ENCODE results near the gene ZWILCH. TPM values are rescaled to one million over a fixed set of nuclear protein-coding genes. Genes with fewer than 3 reads are reported as not detected.
"Not testable (repeated sequence)": the region's sequence is repeated elsewhere in the genome, so short reads cannot be mapped to it uniquely, and the experiment has no call there.

ZWILCH gene
- total and polyA plus RNA-seq, 8 donors, result 8.6 to 32.2 (median 25.0) TPM

- no peaks in the 10 kb centered on the region for H3K9me3 ChIP-seq
- H3K27me3 ChIP-seq, result no peaks in the 10 kb centered on the region
Observed at GRCh38 chr15:66588537-66588936, 83.4 kb downstream of the ZWILCH start.

GRCh38 chr15:66588971-66589370 is 83.8 kb downstream of the ZWILCH start:
- no peaks in the 10 kb centered on the region for H3K36me3 ChIP-seq
- no peaks in the 10 kb centered on the region for H3K9me3 ChIP-seq
- intact Hi-C loops (cut with DNase I), result no loop called here
- ATAC-seq, result no peak
- H3K4me3 ChIP-seq, result no peak overlapping the region
- TF ChIP-seq CTCF (IDR thresholded peaks at IDR 0.05), result no peak
- H3K27me3 ChIP-seq, result no peaks in the 10 kb centered on the region
- no peak for DNase-seq
- H3K27ac ChIP-seq, result no peak overlapping the region
- H3K4me1 ChIP-seq, result peaks cover 0 to 3% of the 10 kb centered on the region in 2 donors

More at GRCh38 chr15:66588537-66588936, 83.4 kb downstream of the ZWILCH start:
- intact Hi-C loops (cut with DNase I), result no loop called here
- Histone ChIP-seq H3K27ac (no peak overlapping the region), H3K36me3 (no peaks in the 10 kb centered on the region), H3K4me3 (no peak overlapping the region), H3K4me1 (peaks cover 0 to 3% of the 10 kb centered on the region in 2 donors)
- DNase-seq (no peak), ATAC-seq (no peak)
- TF ChIP-seq CTCF (IDR thresholded peaks at IDR 0.05), result no peak

GRCh38 chr15:66589429-66589828 is 84.3 kb downstream of the ZWILCH start:
- DNase-seq; H3K27ac ChIP-seq; ATAC-seq; H3K36me3 ChIP-seq; H3K9me3 ChIP-seq; H3K4me3 ChIP-seq; H3K27me3 ChIP-seq; intact Hi-C loops (cut with DNase I); H3K4me1 ChIP-seq: not testable (repeated sequence)

- no peak for DNase-seq
- no peak for ATAC-seq
- Histone ChIP-seq H3K9me3 (no peaks in the 10 kb centered on the region), H3K27ac (no peak overlapping the region), H3K27me3 (no peaks in the 10 kb centered on the region), H3K36me3 (no peaks in the 10 kb centered on the region), H3K4me1 (peaks cover 0 to 3% of the 10 kb centered on the region in 2 donors), H3K4me3 (no peak overlapping the region)
- no peak for TF ChIP-seq CTCF (IDR thresholded peaks at IDR 0.05)
- intact Hi-C loops (cut with DNase I), result no loop called here
Observed at GRCh38 chr15:66590435-66590834, 85.3 kb downstream of the ZWILCH start.

- ATAC-seq (no peak), DNase-seq (no peak)
- intact Hi-C loops (cut with DNase I), result no loop called here
- H3K4me3 ChIP-seq, result no peak overlapping the region
- no peak for TF ChIP-seq CTCF (IDR thresholded peaks at IDR 0.05)
- H3K36me3 ChIP-seq, result no peaks in the 10 kb centered on the region
- no peaks in the 10 kb centered on the region for H3K27me3 ChIP-seq
- H3K27ac ChIP-seq, result no peak overlapping the region
- H3K9me3 ChIP-seq, result no peaks in the 10 kb centered on the region
- peaks cover 0 to 2% of the 10 kb centered on the region in 2 donors for H3K4me1 ChIP-seq
Observed at GRCh38 chr15:66591322-66591862, 86.3 kb downstream of the ZWILCH start.
